Mesothelial cell of epicardium (in vitro differentiated cells): ENCODE measurements around the gene RUFY4. TPM values are rescaled to one million over a fixed set of nuclear protein-coding genes. Genes with fewer than 3 reads are reported as not detected.
A peak's percentile ranks its signal among the peaks of the same experiment; 100 is the strongest.

Experiments
- DNase-seq, 2 experiments: peaks; one replicate each; pipeline ENCODE4 v3.0.0; 2021; ENCODE audit warnings: low spot score in 2 of 2; ENCODE audit not compliant: unreplicated experiment in 2 of 2
- H3K27ac Mint-ChIP-seq: 2 replicates; pipeline ENCODE4 v1.8.0; 2021; ENCODE audit warnings: mixed read lengths
- H3K27me3 Mint-ChIP-seq: 2 replicates; pipeline ENCODE4 v1.8.0; 2021; ENCODE audit warnings: low read depth, mixed read lengths
- H3K36me3 Mint-ChIP-seq: 2 replicates; pipeline ENCODE4 v1.8.0; 2021; ENCODE audit warnings: mixed read lengths
- H3K4me1 Mint-ChIP-seq: 2 replicates; pipeline ENCODE4 v1.8.0; 2021; ENCODE audit warnings: mixed read lengths
- H3K4me3 Mint-ChIP-seq: 2 replicates; pipeline ENCODE4 v1.8.0; 2021; ENCODE audit warnings: mild to moderate bottlenecking, moderate library complexity, mixed read lengths
- H3K9me3 Mint-ChIP-seq: 2 replicates; pipeline ENCODE4 v1.8.0; 2021; ENCODE audit warnings: mixed read lengths
- CTCF ChIP-seq: fragments of 200-600 bp; sonication (generic); IDR thresholded peaks from one replicate; pipeline ENCODE4 v1.5.0; 2021; ENCODE audit warnings: antibody characterized with exemption; ENCODE audit not compliant: unreplicated experiment
- total RNA-seq: library from RNA; stranded (reverse); gene quantifications from 3 replicates; pipeline ENCODE4 v1.2.1, GENCODE V29; 2021

RUFY4 gene
- total RNA-seq, 1 donor from 2014 or later = not detected

- H3K9me3 Mint-ChIP-seq = peaks cover 3% of the 10 kb centered on the region
- TF ChIP-seq CTCF = no peak
Observed at GRCh38 chr2:218079943-218080913, 11.2 kb downstream of the RUFY4 start.

DNA sequence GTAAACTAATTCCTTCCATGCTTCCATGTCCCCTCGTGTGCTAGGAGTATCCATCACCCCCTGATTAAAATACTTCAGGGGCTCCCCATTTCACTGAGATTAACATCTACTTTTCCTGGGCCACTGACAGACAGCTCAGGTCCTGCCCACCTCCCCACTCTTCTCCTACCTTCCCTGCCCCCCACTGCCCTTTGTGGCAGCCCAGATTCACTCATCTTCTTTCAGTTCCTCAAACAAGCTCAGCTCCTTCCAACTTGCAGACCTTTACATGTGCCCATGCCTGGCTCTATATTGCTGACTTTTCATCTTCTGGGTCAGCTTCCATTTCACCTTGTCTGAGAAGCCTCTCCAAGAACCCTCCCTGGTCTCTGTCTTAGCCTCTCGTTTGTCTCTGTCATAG is 12.0 kb downstream of the RUFY4 start:
- no peak for TF ChIP-seq CTCF
- peaks cover 4% of the 10 kb centered on the region for H3K27me3 Mint-ChIP-seq
- no peak overlapping the region for H3K4me3 Mint-ChIP-seq
- H3K4me1 Mint-ChIP-seq = no peaks in the 10 kb centered on the region
- no peak overlapping the region for H3K27ac Mint-ChIP-seq
- no peaks in the 10 kb centered on the region for H3K36me3 Mint-ChIP-seq
- no peak for DNase-seq
- peaks cover 11% of the 10 kb centered on the region for H3K9me3 Mint-ChIP-seq

More at GRCh38 chr2:218079943-218080913, 11.2 kb downstream of the RUFY4 start:
- H3K4me3 Mint-ChIP-seq = no peak overlapping the region
- peaks cover 6% of the 10 kb centered on the region for H3K27me3 Mint-ChIP-seq
- DNase-seq = no peak
- no peak overlapping the region for H3K27ac Mint-ChIP-seq
- no peaks in the 10 kb centered on the region for H3K36me3 Mint-ChIP-seq
- H3K4me1 Mint-ChIP-seq = no peaks in the 10 kb centered on the region

GRCh38 chr2:218081695-218082094 is 12.6 kb downstream of the RUFY4 start:
- no peak for DNase-seq
- peaks cover 3% of the 10 kb centered on the region for H3K36me3 Mint-ChIP-seq
- H3K27me3 Mint-ChIP-seq = peaks cover 9% of the 10 kb centered on the region
- no peaks in the 10 kb centered on the region for H3K4me1 Mint-ChIP-seq
- peaks cover 17% of the 10 kb centered on the region for H3K9me3 Mint-ChIP-seq
- peak overlapping the region; percentile 40 for H3K27ac Mint-ChIP-seq
- no peak for TF ChIP-seq CTCF
- H3K4me3 Mint-ChIP-seq = no peak overlapping the region

- H3K36me3 Mint-ChIP-seq = peaks cover 3% of the 10 kb centered on the region
- peaks cover 8% of the 10 kb centered on the region for H3K27me3 Mint-ChIP-seq
- H3K4me3 Mint-ChIP-seq = no peak overlapping the region
- TF ChIP-seq CTCF = no peak
- H3K9me3 Mint-ChIP-seq = peaks cover 18% of the 10 kb centered on the region
- no peak overlapping the region for H3K27ac Mint-ChIP-seq
- H3K4me1 Mint-ChIP-seq = no peaks in the 10 kb centered on the region
- no peak for DNase-seq
Observed at GRCh38 chr2:218082586-218083351, 13.7 kb downstream of the RUFY4 start.

DNA sequence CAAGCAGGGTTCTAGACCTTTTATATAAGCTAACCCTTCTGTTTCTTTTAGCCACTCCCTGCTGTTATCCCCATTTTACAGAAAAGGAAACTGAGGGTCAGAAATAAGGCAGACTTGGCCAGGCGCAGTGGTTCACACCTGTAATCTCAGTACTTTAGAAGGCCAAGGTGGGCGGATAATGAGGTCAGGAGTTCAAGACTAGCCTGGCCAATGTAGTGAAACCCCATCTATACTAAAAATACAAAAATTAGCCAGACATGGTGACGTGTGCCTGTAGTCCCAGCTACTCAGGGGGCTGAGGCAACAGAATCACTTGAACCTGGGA is 14.3 kb downstream of the RUFY4 start:
- no peak for TF ChIP-seq CTCF
- H3K27me3 Mint-ChIP-seq = peaks cover 12% of the 10 kb centered on the region
- no peak overlapping the region for H3K4me3 Mint-ChIP-seq
- no peak overlapping the region for H3K27ac Mint-ChIP-seq
- no peak for DNase-seq
- H3K36me3 Mint-ChIP-seq = peaks cover 3% of the 10 kb centered on the region
- H3K4me1 Mint-ChIP-seq = no peaks in the 10 kb centered on the region
- H3K9me3 Mint-ChIP-seq = peaks cover 18% of the 10 kb centered on the region
